HEK293 (cell line): Measurements from ENCODE around the gene ANKRD6.

Experiments used
- CTCF ChIA-PET: fragments of 350-600 bp; formaldehyde crosslinking; extraction: SDS; loops from one replicate; lab custom pipeline; 2021; ENCODE audit warnings: antibody characterized with exemption; lab: Yijun Ruan, JAX
- POLR2A ChIA-PET: fragments of 300-600 bp; formaldehyde crosslinking; extraction: SDS; loops from one replicate; lab custom pipeline; 2020; ENCODE audit warnings: antibody characterized with exemption, inconsistent platforms; lab: Yijun Ruan, JAX
- H3K27ac ChIP-seq: fragments of 200-500 bp; sonication (Bioruptor generic); 2 replicates; pipeline ENCODE4 v1.5.1; 2014; ENCODE audit warnings: low read depth, low read length, control low read depth, inconsistent platforms; ENCODE audit errors: extremely low read depth
- H3K36me3 ChIP-seq, 2 experiments: fragments of 200-500 bp in 1 of 2; sonication (Bioruptor generic) in 1 of 2; 1 replicate in 1 of 2; 2 replicates in 1 of 2; pipeline ENCODE4 v1.5.1; 2014 to 2017; ENCODE audit warnings: inconsistent platforms in 2 of 2, low read length in 2 of 2; ENCODE audit not compliant: control insufficient read depth in 2 of 2, insufficient read depth in 1 of 2
- H3K4me1 ChIP-seq: fragments of 200-500 bp; sonication (Bioruptor generic); 2 replicates; pipeline ENCODE4 v1.5.1; 2014; ENCODE audit warnings: mild to moderate bottlenecking, low read length, inconsistent platforms; ENCODE audit not compliant: control insufficient read depth, insufficient read depth
- H3K4me3 ChIP-seq: 2 replicates; pipeline ENCODE4 v1.5.1; 2011; ENCODE audit warnings: low read depth, mild to moderate bottlenecking, control low read depth, low read length, moderate library complexity
- H3K9me3 ChIP-seq: fragments of 200-500 bp; sonication (Bioruptor generic); 2 replicates; pipeline ENCODE4 v1.5.1; 2014; ENCODE audit warnings: low read depth, low read length, inconsistent platforms; ENCODE audit not compliant: control insufficient read depth, insufficient read depth
- FEZF1 ChIP-seq: fragments of 450-650 bp; formaldehyde crosslinking; IDR thresholded peaks from 2 replicates; pipeline ENCODE4 v1.5.1; 2016; ENCODE audit warnings: missing biosample characterization, missing genetic modification characterization
- KLF16 ChIP-seq: fragments of 450-650 bp; formaldehyde crosslinking; IDR thresholded peaks from 2 replicates; pipeline ENCODE4 v1.5.1; 2017; ENCODE audit warnings: missing biosample characterization, missing genetic modification characterization
- KLF17 ChIP-seq: fragments of 450-650 bp; formaldehyde crosslinking; IDR thresholded peaks from 2 replicates; pipeline ENCODE4 v1.5.1; 2016; ENCODE audit warnings: missing biosample characterization, missing genetic modification characterization
- OSR2 ChIP-seq: fragments of 450-650 bp; formaldehyde crosslinking; IDR thresholded peaks from 2 replicates; pipeline ENCODE4 v1.5.1; 2016; ENCODE audit warnings: missing biosample characterization, missing genetic modification characterization
- OVOL3 ChIP-seq: fragments of 450-650 bp; formaldehyde crosslinking; IDR thresholded peaks from 2 replicates; pipeline ENCODE4 v1.5.1; 2016; ENCODE audit warnings: missing biosample characterization, missing genetic modification characterization
- PATZ1 ChIP-seq: fragments of 450-650 bp; formaldehyde crosslinking; IDR thresholded peaks from 2 replicates; pipeline ENCODE4 v1.5.1; 2016; ENCODE audit warnings: missing biosample characterization, missing genetic modification characterization
- PRDM4 ChIP-seq: fragments of 450-650 bp; formaldehyde crosslinking; IDR thresholded peaks from 2 replicates; pipeline ENCODE4 v1.5.1; 2017; ENCODE audit warnings: missing biosample characterization, missing genetic modification characterization
- PRDM6 ChIP-seq: fragments of 450-650 bp; formaldehyde crosslinking; IDR thresholded peaks from 2 replicates; pipeline ENCODE4 v1.5.1; 2017; ENCODE audit warnings: missing biosample characterization, missing genetic modification characterization
- SCRT2 ChIP-seq: fragments of 450-650 bp; formaldehyde crosslinking; IDR thresholded peaks from 2 replicates; pipeline ENCODE4 v1.5.1; 2016; ENCODE audit warnings: missing biosample characterization, missing genetic modification characterization
- SP2 ChIP-seq: fragments of 450-650 bp; formaldehyde crosslinking; IDR thresholded peaks from 2 replicates; pipeline ENCODE4 v1.5.1; 2016; ENCODE audit warnings: missing biosample characterization, missing genetic modification characterization
- SP7 ChIP-seq: fragments of 450-650 bp; formaldehyde crosslinking; IDR thresholded peaks from 2 replicates; pipeline ENCODE4 v1.5.1; 2016; ENCODE audit warnings: missing biosample characterization, missing genetic modification characterization
- WT1 ChIP-seq: fragments of 450-650 bp; formaldehyde crosslinking; IDR thresholded peaks from 2 replicates; pipeline ENCODE4 v1.5.1; 2016; ENCODE audit warnings: missing biosample characterization, missing genetic modification characterization
- ZBTB17 ChIP-seq: fragments of 450-650 bp; formaldehyde crosslinking; IDR thresholded peaks from 2 replicates; pipeline ENCODE4 v1.5.1; 2016; ENCODE audit warnings: missing biosample characterization, missing genetic modification characterization
- ZFP37 ChIP-seq: fragments of 450-650 bp; formaldehyde crosslinking; IDR thresholded peaks from 2 replicates; pipeline ENCODE4 v1.5.1; 2016; ENCODE audit warnings: missing biosample characterization, missing genetic modification characterization
- ZNF148 ChIP-seq: fragments of 450-650 bp; formaldehyde crosslinking; IDR thresholded peaks from 2 replicates; pipeline ENCODE4 v1.5.0; 2017; ENCODE audit warnings: missing biosample characterization, missing genetic modification characterization, borderline replicate concordance
- ZNF155 ChIP-seq: fragments of 450-650 bp; formaldehyde crosslinking; IDR thresholded peaks from 2 replicates; pipeline ENCODE4 v1.5.1; 2016; ENCODE audit warnings: missing biosample characterization, missing genetic modification characterization
- ZNF157 ChIP-seq: fragments of 450-650 bp; formaldehyde crosslinking; IDR thresholded peaks from 2 replicates; pipeline ENCODE4 v1.5.1; 2016; ENCODE audit warnings: missing biosample characterization, missing genetic modification characterization
- ZNF362 ChIP-seq: fragments of 450-650 bp; formaldehyde crosslinking; IDR thresholded peaks from 2 replicates; pipeline ENCODE4 v1.5.1; 2016; ENCODE audit warnings: missing biosample characterization, missing genetic modification characterization
- ZNF501 ChIP-seq: fragments of 450-650 bp; formaldehyde crosslinking; IDR thresholded peaks from 2 replicates; pipeline ENCODE4 v1.5.1; 2016; ENCODE audit warnings: missing biosample characterization, missing genetic modification characterization
- ZNF561 ChIP-seq: fragments of 450-650 bp; IDR thresholded peaks from 2 replicates; pipeline ENCODE4 v1.5.1; 2018; ENCODE audit warnings: missing biosample characterization, missing genetic modification characterization, borderline replicate concordance
- ZNF658 ChIP-seq: fragments of 450-650 bp; formaldehyde crosslinking; IDR thresholded peaks from 2 replicates; pipeline ENCODE4; 2016; ENCODE audit warnings: missing biosample characterization, missing genetic modification characterization
- ZNF664 ChIP-seq: fragments of 450-650 bp; formaldehyde crosslinking; IDR thresholded peaks from 2 replicates; pipeline ENCODE4 v1.5.1; 2016; ENCODE audit warnings: missing biosample characterization, missing genetic modification characterization
- ZNF747 ChIP-seq: fragments of 450-650 bp; formaldehyde crosslinking; IDR thresholded peaks from 2 replicates; pipeline ENCODE4 v1.5.1; 2016; ENCODE audit warnings: missing biosample characterization, missing genetic modification characterization
- ZSCAN30 ChIP-seq: fragments of 450-650 bp; IDR thresholded peaks from 2 replicates; pipeline ENCODE4 v1.5.1; 2018; ENCODE audit warnings: missing biosample characterization, mild to moderate bottlenecking, missing genetic modification characterization, moderate library complexity
- ZSCAN4 ChIP-seq: fragments of 450-650 bp; formaldehyde crosslinking; IDR thresholded peaks from 2 replicates; pipeline ENCODE4 v1.5.1; 2017; ENCODE audit warnings: missing biosample characterization, missing genetic modification characterization

The ANKRD6 gene

GRCh38 chr6:89495961-89496535, 63.1 kb downstream of the ANKRD6 start (continued):
- TF ChIP-seq ZSCAN30 (tag by site-specific recombination): no peak
- TF ChIP-seq SP7 (tag by site-specific recombination): peak; percentile 51
- no peak for TF ChIP-seq ZNF155 (tag by site-specific recombination)
- TF ChIP-seq ZNF747: no peak
- TF ChIP-seq KLF16: no peak
- TF ChIP-seq ZNF157 (tag by site-specific recombination): no peak
- TF ChIP-seq ZFP37 (tag by site-specific recombination): no peak
- no peak for TF ChIP-seq ZNF658 (tag by site-specific recombination)
- 0 out of 2 replicates have a peak, but pooled peaks have one; percentile 17 for TF ChIP-seq SCRT2
- TF ChIP-seq ZNF148 (tag by site-specific recombination): no peak
- no peak for TF ChIP-seq ZSCAN4
- TF ChIP-seq ZNF561 (tag by site-specific recombination): 0 out of 2 replicates have a peak, but pooled peaks have one; percentile 27
- no peak for TF ChIP-seq OVOL3 (tag by site-specific recombination)
- TF ChIP-seq KLF17 (tag by site-specific recombination): no peak

GRCh38 chr6:89500611-89501010, 67.7 kb downstream of the ANKRD6 start:
- ChIA-PET CTCF (interaction anchor here (0.6 to 0.9 kb wide), 3 partner anchors 34 to 100 kb away, joined by 3 to 5 read pairs (median 3); partner anchors contain the start of gene ANKRD6), POLR2A (interaction anchor here (0.6 to 0.7 kb wide), 2 partner anchors 33 to 150 kb away, joined by 4 to 7 read pairs; no protein-coding TSS in a partner anchor)
- Histone ChIP-seq H3K4me3 (no peak overlapping the region), H3K9me3 (no peaks in the 10 kb centered on the region), H3K36me3 (no peaks in the 10 kb centered on the region), H3K4me1 (peaks cover 27% of the 10 kb centered on the region), H3K27ac (no peak overlapping the region)
- TF ChIP-seq ZNF362 (tag by site-specific recombination) (peak; percentile 73; the same call in 1 of the 2 replicates), FEZF1 (peak; percentile 44; the same call in 1 of the 2 replicates), ZNF664 (tag by site-specific recombination) (no peak), OVOL3 (tag by site-specific recombination) (no peak), PRDM6 (peak; percentile 37; the same call in 1 of the 2 replicates), PRDM4 (tag by site-specific recombination) (0 out of 2 replicates have a peak, but pooled peaks have one; percentile 35), ZNF501 (tag by site-specific recombination) (peak; percentile 45; the same call in 1 of the 2 replicates), ZBTB17 (tag by site-specific recombination) (peak; percentile 59; the same call in 1 of the 2 replicates), OSR2 (tag by site-specific recombination) (peak; percentile 73), SP2 (tag by site-specific recombination) (no peak), SP7 (tag by site-specific recombination) (peak; percentile 90), PATZ1 (tag by site-specific recombination) (0 out of 2 replicates have a peak, but pooled peaks have one; percentile 24), WT1 (tag by site-specific recombination) (peak; percentile 84)
